ENCODE data around the gene TMEM179.

Gene TMEM179

GRCh38 chr14:104636131-104636530, 31.6 kb upstream of the TMEM179 start:
- Histone ChIP-seq H3K27ac (ENCODE audit: low read depth, low read length) (no peak overlapping the region), H3K79me2 (ENCODE audit: insufficient read depth, low read length) (no peaks in the 10 kb centered on the region), H3K36me3 (ENCODE audit: low read length) (no peaks in the 10 kb centered on the region), H3K4me2 (ENCODE audit: low read depth, low read length, poor library complexity, severe bottlenecking) (no peak overlapping the region), H3K4me3 (ENCODE audit: insufficient read depth, low read length, poor library complexity, severe bottlenecking) (no peak overlapping the region), H3K9me3 (ENCODE audit: insufficient read depth, low read length) (no peaks in the 10 kb centered on the region), H3F3A (ENCODE audit: insufficient read depth) (no peaks in the 10 kb centered on the region), H3K9ac (ENCODE audit: low read length) (no peak overlapping the region), H2AFZ (ENCODE audit: low read depth, low read length, severe bottlenecking) (no peak overlapping the region), H4K20me1 (ENCODE audit: low read depth, low read length) (no peaks in the 10 kb centered on the region), H3K9me2 (replicated peaks; ENCODE audit: insufficient read depth, low read length) (no peaks in the 10 kb centered on the region), H3K27me3 (ENCODE audit: low read length) (no peaks in the 10 kb centered on the region)
- TF ChIP-seq CTCF (IDR thresholded peaks at IDR 0.05; ENCODE audit: insufficient read depth, low read length, poor library complexity, severe bottlenecking) (no peak), EZH2phosphoT487 (conservative IDR thresholded peaks at IDR 0.05; ENCODE audit: low read length) (no peak)

- Histone ChIP-seq H3K4me2 (ENCODE audit: low read depth, low read length, poor library complexity, severe bottlenecking) (no peak overlapping the region), H3K27ac (ENCODE audit: low read depth, low read length) (no peak overlapping the region)
- TF ChIP-seq CTCF (IDR thresholded peaks at IDR 0.05; ENCODE audit: insufficient read depth, low read length, poor library complexity, severe bottlenecking) (no peak), EZH2phosphoT487 (conservative IDR thresholded peaks at IDR 0.05; ENCODE audit: low read length) (no peak)
Measured at GRCh38 chr14:104635717-104636116, 31.1 kb upstream of the TMEM179 start.

GRCh38 chr14:104634886-104635570, 30.5 kb upstream of the TMEM179 start:
- Histone ChIP-seq H3K79me2 (ENCODE audit: insufficient read depth, low read length) (no peaks in the 10 kb centered on the region), H2AFZ (ENCODE audit: low read depth, low read length, severe bottlenecking) (no peak overlapping the region), H3K9me2 (replicated peaks; ENCODE audit: insufficient read depth, low read length) (no peaks in the 10 kb centered on the region), H3K4me2 (ENCODE audit: low read depth, low read length, poor library complexity, severe bottlenecking) (no peak overlapping the region), H3K27ac (ENCODE audit: low read depth, low read length) (no peak overlapping the region), H3K36me3 (ENCODE audit: low read length) (no peaks in the 10 kb centered on the region), H3K9ac (ENCODE audit: low read length) (no peak overlapping the region), H3K9me3 (ENCODE audit: insufficient read depth, low read length) (no peaks in the 10 kb centered on the region), H3K27me3 (ENCODE audit: low read length) (no peaks in the 10 kb centered on the region), H4K20me1 (ENCODE audit: low read depth, low read length) (no peaks in the 10 kb centered on the region), H3F3A (ENCODE audit: insufficient read depth) (no peaks in the 10 kb centered on the region), H3K4me3 (ENCODE audit: insufficient read depth, low read length, poor library complexity, severe bottlenecking) (no peak overlapping the region)
- TF ChIP-seq CTCF (IDR thresholded peaks at IDR 0.05; ENCODE audit: insufficient read depth, low read length, poor library complexity, severe bottlenecking) (no peak), EZH2phosphoT487 (conservative IDR thresholded peaks at IDR 0.05; ENCODE audit: low read length) (no peak)

More at GRCh38 chr14:104635717-104636116, 31.1 kb upstream of the TMEM179 start:
- H3K27me3 ChIP-seq (ENCODE audit: low read length): no peaks in the 10 kb centered on the region
- no peaks in the 10 kb centered on the region for H3K79me2 ChIP-seq (ENCODE audit: insufficient read depth, low read length)
- H3K9me2 ChIP-seq (replicated peaks; ENCODE audit: insufficient read depth, low read length): no peaks in the 10 kb centered on the region
- H3K36me3 ChIP-seq (ENCODE audit: low read length): no peaks in the 10 kb centered on the region
- no peaks in the 10 kb centered on the region for H3F3A ChIP-seq (ENCODE audit: insufficient read depth)
- H3K4me3 ChIP-seq (ENCODE audit: insufficient read depth, low read length, poor library complexity, severe bottlenecking): no peak overlapping the region
- no peak overlapping the region for H3K9ac ChIP-seq (ENCODE audit: low read length)
- no peak overlapping the region for H2AFZ ChIP-seq (ENCODE audit: low read depth, low read length, severe bottlenecking)
- no peaks in the 10 kb centered on the region for H3K9me3 ChIP-seq (ENCODE audit: insufficient read depth, low read length)
- H4K20me1 ChIP-seq (ENCODE audit: low read depth, low read length): no peaks in the 10 kb centered on the region

Measured in SU-DHL-6 (cell line).